HG03457 (cell line): Measurements from ENCODE around the gene TRAPPC1.

Source experiments
- ATAC-seq: cut with Tn5 transposase; IDR thresholded peaks from one replicate; pipeline ENCODE4 v1.9.1; 2021; ENCODE audit warnings: moderate number of reproducible peaks; ENCODE audit not compliant: unreplicated experiment

TRAPPC1 gene

DNA sequence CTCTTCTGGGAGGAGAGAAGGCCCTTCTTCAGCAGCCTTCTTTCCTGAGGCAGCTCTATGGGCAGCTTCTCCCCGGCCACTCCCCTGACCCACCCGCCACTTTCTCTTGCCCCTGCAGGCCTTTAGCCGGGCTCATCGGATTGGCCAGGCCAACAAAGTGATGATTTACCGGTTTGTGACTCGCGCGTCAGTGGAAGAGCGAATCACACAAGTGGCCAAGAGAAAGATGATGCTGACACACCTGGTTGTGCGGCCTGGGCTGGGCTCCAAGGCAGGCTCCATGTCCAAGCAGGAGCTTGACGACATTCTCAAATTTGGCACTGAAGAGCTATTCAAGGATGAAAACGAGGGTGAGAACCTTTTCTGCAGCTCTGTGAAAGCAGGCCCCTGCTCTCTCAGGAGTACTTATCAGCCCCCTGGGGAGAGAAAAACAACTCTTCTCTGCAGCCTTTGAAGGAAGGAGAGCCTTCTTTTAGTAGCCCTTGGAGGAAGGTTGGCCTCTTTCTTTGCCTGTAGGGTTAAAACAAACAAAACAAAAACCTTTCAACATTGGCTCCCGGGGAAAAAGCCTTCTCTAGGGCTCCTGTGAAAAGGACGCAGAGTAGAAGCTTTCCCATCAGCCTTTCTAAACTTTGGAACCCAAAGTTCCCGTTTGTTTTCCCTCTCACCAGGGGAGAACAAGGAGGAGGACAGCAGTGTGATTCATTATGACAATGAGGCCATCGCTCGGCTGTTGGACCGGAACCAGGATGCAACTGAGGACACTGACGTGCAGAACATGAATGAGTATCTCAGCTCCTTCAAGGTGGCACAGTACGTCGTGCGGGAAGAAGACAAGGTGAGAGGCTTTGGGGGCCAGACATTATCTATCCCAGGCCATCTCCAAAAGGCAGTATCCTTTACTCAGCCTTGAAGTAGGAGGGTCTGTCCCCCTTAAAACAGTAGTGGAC, 28.3 kb downstream of the TRAPPC1 start:
- ATAC-seq, result no peak

DNA sequence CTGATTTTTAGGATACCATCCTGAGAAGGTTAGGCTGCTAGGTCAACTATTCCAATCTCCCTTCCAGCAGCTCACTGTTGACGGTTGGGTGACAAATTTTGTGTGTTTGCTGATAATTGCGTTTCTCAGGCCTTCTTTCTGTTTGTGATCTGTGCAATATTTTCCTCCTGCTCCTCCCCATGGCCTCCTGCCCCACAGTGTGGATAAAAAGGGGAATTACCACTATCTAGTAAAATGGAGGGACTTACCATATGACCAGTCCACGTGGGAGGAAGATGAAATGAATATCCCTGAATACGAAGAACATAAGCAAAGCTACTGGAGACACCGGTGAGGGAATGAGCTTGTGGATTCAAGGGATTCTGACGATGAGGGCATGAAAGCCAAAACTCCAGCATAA, 34.0 kb downstream of the TRAPPC1 start:
- no peak for ATAC-seq

DNA sequence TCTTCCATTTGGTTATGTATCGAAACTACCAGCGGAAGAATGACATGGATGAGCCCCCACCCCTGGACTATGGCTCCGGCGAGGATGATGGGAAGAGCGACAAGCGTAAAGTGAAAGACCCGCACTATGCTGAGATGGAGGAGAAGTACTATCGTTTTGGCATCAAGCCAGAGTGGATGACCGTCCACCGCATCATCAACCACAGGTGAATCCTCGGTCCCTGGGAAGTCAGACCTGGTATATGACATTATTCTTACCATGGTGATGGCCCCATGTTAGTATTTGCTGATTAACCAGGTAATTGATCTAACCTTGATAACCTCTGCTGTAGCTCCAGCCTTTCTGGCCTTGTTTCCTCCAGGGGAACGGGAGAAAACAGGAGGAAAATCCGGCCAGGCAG, 34.7 kb downstream of the TRAPPC1 start:
- no peak for ATAC-seq

DNA sequence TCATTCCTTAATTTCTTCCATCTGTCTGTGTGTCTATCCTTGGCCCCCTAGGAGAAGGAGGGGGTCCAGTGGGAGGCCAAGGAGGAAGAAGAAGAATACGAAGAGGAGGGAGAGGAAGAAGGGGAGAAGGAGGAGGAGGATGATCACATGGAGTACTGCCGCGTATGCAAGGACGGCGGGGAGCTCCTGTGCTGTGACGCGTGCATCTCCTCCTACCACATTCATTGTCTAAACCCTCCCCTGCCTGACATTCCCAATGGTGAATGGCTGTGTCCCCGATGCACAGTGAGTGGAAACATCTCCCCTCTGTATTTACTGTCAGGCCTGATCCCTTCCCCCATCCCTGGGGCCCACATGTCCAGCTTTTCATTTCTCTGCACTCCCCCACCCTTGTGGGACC, 36.9 kb downstream of the TRAPPC1 start:
- no peak for ATAC-seq

DNA sequence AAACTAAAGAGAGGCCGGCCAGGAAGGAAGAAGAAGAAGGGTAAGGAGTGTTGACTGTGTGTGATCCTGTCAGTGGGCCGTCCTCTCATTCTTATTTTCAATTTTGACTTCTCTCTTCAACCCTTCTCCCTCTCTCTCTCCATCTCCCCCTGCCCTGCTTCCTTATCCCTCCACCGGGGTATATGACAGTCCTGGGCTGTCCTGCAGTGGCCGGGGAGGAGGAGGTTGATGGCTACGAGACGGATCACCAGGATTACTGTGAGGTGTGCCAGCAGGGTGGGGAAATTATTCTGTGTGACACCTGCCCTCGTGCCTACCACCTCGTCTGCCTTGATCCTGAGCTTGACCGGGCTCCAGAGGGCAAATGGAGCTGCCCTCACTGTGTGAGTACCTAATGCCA, 37.5 kb downstream of the TRAPPC1 start:
- ATAC-seq, result no peak

DNA sequence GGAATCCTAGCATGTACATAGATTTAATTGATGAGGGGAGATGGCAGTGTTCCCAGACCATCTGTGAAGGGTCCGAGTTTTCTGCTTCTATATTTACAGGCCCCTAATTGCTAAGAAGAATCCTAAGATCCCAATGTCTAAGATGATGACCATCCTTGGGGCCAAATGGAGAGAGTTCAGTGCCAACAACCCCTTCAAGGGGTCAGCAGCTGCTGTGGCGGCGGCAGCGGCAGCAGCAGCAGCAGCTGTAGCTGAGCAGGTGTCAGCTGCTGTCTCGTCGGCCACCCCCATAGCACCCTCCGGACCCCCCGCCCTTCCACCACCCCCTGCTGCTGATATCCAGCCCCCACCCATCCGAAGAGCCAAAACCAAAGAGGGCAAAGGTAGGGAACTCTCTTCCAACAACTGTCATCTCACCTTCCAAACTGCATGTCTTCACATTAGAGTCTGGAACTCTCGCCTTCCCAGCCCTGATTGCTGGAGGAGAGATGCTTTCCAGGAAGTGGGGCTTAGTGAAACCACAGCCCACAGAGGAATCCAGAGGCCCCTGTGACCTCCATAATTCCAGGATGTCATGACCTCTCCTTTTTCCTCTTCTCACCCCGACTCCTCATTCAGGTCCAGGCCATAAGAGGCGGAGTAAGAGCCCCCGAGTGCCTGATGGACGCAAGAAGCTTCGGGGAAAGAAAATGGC, 38.4 kb downstream of the TRAPPC1 start:
- ATAC-seq, result no peak

DNA sequence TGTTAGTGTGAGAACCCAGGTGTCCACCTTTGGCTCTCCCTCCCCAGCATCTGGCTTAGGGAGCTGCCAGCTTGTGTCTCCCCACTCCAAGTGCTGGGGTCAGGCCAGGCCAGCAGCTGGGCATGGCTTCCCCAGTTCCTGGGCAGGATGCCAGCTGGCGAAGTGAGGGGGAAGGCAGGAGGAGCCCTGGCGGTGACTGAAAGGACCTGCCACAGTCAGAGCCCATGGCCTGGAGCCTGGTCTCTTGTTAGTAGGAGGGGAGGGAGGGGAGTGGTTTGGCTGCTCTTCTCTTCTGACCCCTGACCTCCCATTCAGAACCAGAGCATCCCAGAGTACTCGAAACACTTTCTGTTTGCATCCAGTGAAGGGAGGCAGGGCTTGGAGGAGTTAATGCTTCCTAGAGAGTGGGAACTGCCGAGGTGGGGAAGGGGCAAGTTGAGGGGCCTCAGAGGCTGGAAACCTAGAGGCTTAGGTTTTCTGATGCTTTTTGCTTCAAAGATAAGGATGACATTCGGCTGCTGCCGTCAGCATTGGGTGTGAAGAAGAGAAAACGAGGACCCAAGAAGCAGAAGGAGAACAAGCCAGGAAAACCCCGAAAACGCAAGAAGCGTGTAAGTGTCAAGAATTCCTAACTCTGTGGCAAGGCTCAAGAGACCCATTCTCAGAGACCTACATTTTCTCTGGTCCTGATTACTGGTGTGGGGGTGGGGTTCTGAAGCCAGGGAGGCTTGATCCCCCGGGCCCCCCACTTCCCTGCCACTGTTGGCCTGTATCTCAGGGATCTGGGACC, 42.4 kb downstream of the TRAPPC1 start:
- no peak for ATAC-seq

DNA sequence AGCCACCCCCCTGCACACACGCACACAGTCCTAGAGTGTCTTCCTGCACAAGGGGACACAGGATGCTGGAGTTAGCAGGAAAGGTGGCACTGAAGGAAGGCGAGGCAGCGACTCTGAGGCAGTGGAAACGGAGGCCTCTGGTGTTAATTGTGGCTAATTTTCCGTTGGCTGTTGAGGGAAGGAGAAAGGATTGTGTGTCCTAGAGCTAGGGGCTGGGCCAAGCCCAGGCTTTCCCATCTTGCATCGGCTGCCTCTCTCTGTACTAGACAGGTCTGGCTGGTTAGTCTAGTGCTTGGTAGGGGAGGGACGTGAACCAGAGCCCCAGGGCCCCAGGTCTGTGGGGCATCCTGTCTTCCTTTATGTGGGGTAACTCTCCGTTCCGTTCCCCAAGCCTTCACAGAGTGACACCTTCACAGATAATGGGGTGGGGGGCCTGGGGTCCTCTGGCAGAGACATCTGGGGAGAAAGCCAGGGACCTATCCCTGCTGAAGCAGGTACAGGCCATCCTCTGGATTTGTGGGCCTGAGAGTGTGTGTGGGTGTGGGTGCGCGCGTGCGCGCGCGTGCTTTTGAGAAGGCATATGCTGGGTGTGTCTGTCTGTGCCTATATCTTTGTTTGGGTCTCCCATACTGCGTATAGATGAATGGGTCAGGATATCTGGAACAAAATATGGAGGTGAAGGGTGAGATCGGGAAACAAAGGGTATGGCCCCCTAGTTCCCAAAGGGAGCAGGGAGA, 43.4 kb downstream of the TRAPPC1 start, which contains the start of gene CHD3:
Gene CHD3, plus strand, starts transcription at position 606 of the 737 bp plus-strand sequence. CDS start 212 bp downstream, outside the sequence.
- no peak for ATAC-seq

DNA sequence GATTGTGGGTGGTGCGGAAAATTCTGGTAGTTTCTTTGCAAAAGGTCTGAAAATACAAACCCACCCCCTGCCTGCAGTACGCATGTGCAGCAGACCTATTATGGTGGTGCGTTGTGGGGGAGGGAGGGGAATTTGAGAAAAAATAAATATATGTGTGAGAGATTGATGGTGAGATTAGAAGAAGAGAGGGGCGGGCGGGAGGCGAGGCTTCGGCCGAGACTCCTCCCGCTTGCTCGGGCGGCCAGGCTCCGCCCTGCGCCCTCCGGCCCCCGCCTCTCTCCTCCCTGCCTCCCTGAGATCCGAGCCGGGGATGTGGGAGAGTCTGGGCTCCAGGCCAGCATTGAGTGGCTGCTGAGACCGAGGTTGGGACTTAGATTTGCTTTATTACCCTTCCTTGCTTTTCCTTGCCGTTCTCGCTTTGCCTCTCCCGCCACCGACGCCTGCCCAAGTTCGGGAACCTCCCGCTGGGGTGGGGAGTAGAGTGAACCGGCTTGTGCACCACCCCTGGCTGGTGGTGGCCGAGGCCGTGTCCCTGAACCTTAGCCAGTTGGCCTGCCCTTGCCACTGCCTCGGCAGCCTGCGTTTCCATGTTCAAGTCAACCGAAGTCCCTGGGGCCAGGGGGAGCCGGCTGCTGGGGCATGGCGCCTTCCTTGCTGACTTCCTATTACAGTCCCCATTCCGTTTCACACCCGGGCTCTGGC, 44.1 kb downstream of the TRAPPC1 start:
- no peak for ATAC-seq

DNA sequence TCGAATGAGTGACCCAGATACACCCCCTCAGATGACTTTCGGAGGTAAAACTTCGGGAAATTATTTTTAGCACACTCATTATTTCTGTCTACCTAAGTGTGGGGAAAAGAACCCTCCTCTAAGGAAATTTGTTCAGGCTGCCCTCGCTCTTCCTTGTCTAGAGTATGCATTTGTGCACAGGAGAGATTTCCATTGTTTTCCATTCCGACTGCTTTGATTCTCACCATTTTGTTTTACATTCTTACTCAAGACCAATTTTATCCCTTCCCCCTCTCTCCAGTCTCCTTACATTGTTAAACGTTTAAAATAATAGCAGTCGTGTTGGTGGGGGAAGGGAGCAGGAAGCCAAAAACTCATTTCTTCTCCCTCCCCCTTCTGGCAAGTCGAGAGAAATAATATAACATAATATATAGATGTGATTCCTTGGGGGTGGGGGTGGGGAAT, 44.7 kb downstream of the TRAPPC1 start:
- no peak for ATAC-seq

DNA sequence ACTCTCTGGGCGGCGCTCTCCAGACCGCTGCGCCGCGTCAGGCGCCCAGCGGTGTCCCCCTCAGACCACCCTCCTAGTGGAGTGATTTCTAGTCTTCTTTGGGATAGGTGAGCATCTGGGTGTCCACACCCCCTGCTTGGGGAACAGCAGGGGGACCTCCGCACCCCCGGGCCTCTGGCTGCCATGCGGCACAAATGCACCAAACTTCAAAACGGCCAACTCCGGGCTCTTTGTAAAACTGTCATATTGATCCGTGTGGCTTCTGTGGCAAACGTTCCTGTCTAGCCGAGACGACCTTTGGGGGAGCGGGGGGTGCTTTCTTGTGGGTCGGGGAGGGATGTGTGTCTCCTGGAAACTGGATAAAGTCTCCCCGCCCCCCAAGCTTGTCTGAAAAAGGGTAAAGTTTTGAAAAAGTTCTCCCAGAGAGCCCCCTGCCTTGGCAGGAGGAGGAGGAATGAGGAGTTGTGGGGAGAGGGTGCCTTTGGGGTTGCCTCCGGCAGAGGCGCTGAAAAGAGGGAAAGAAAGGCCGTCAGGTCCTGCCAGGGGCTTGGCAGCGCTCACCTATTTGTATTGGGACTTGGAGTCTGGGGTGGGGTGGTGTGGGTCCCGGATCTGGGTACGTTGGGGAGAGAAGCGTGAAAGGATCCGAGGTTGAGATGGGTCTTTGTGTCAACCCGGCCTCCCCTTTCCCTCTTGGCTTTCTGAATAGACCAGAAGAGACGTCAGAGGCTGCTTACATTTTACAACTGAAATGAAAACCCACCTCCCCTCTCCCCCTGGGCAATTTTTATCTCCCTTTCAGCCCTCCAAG, 45.3 kb downstream of the TRAPPC1 start:
- ATAC-seq, result no peak

DNA sequence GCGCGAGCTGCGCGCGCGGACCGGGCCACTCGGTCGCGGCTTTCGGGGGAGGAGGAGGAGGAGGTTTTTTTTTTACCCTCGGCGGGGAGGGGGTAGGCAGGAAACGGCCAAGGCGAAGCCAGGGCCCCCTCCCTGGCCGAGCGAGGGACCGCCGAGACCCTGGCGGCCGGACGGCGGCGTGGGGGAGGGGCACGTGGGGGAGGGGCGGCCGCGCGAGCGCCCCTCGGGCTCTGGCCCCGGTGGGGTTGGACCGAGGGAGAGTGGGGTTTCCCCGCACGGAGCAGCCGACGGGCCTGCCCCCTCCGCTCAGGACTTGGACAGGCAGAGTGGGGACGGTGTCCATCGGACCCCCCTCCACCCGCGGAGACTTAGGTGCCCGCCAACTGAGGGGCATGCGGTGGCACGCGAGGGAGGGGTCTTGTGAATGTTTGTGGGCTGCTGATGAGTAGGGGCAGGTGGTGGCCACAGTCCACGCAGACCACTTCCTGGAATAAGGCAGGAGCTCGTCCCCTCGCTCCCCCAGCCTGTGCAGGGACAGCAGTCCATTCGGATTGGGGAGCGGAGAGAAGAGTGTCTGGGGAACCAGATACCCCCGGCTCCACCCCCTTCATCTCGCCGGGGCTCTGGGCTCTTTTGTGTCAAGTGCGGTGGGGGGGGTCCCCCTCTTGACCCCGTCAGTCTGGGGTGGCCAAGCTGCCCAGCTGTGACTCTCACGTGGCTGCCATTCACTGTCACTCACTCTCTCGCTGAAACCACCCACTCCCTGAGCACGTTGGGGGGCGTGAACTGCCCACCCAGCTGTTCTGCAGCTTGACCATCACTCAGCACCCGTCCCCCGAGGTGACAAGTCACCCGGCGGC, 46.1 kb downstream of the TRAPPC1 start:
- ATAC-seq, result no peak

DNA sequence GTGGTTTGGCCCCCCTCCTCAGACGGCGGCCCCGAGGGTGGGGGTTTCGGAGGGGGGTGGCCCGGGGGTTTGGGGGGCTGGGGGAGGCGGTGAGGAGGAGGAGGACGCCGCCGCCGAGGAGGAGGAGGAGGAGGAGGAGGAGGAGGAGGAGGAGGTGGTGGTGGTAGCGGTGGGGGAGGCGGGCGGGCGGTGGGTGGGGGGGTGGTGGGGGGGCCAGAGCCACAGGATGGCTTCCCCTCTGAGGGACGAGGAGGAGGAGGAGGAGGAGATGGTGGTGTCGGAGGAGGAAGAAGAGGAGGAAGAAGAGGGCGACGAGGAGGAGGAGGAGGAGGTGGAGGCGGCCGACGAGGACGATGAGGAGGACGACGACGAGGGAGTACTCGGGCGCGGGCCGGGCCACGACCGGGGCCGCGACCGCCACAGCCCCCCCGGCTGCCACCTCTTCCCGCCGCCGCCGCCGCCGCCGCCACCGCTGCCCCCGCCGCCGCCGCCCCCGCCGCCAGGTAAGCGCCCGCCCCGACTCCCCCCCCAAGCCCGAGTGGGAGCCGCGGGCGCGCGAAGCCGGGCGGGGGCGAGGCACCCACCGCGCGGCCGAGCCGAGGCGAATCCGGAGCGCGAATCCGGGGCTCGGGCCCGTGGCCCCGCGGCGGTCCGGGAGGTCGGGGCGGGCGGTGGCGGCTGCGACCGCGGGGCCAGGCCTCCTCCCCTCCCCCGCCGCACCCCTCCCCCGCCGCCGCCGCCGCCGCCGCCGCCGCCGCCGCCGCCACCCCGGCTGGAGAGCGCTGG, 47.0 kb downstream of the TRAPPC1 start:
- ATAC-seq, result no peak

DNA sequence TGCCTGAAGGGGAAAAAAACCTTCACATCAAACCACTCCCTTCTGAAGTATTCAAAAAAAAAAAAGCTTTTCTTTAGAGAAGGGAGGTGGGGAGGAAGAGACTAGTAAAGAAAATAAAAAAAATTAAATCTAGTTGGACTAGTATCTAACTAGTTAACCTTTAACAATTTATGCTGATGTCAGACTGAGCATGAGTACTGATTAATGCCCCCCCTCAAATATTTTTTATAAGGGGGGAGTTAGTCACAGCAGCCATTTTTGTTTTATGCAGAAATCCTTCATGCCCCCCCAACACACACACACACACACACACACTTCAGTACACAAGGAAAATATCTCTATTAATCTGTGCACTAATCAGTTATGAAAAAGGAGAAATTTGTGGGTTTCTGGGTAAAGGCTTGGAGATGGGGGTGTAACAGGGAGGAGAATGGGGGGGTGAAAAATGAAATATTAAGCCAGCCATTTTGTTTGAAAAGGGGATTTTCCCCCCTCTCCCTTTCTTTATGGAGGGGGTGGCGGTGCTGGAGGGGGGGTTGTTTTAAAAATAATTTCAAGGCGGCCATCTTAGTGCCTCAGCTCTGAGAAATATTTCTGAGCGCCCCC, 47.9 kb downstream of the TRAPPC1 start:
- no peak for ATAC-seq

DNA sequence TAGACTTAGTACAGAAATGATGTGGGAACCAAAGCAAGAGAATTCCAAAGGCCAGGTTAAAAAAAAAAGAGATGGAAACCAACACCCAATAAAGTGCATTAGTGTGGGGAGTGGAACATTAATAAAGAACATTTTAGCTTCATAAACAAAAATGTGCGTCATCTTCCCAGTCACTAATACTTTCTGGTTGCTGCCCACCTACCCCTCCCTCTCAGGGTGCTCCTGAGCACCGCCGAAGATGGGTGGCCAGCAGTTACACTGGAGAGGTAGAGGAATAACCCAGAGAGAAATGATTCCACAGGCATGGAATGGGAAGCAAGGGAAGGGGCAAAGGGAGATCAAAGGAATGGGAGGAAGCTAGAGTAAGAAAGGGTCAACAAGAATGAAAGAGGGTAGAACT, 49.1 kb downstream of the TRAPPC1 start:
- ATAC-seq, result no peak

DNA sequence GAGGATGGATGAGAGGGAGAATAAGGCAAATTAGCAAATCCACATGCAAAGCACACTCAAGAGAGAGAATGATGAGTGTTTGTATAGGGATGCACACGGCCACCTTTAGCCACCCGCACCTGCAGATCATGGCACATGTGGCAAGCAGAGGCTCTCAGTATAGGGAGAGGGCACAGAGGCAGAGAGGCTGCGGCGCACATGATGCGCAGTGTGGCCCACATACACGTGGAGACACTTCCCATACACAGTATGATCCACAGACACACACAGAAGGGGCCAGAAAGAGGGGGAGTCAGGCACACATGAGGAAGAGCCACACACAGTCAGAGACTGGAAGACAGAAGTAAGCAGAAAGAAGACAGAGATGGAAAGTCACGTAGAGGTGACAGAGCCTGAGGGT, 49.7 kb downstream of the TRAPPC1 start:
- no peak for ATAC-seq
